Heart right ventricle (tissue), 16 donors: ENCODE data around the gene EXOSC7. TPM values are rescaled to one million over a fixed set of nuclear protein-coding genes. Genes with fewer than 3 reads are reported as not detected.

Source experiments
- ATAC-seq, 8 donors: fragments of 200-7000 bp; cut with Tn5 transposase; one replicate each; pipeline ENCODE4 v1.9.1; 2020; ENCODE audit warnings: mild to moderate bottlenecking in 8 of 8, moderate library complexity in 8 of 8, moderate number of reproducible peaks in 1 of 8
- DNase-seq, 2 donors: peaks; one replicate each; pipeline ENCODE4 v3.0.0-alpha.2; 2020
- H3K27ac ChIP-seq, 10 donors: fragments of 200-600 bp; sonication (generic) in 2 of 10; one replicate each; pipeline versions ENCODE4 v1.5.0 to v1.8.0; 2020 to 2022; ENCODE audit warnings: mild to moderate bottlenecking in 3 of 10
- H3K27me3 ChIP-seq, 7 donors: fragments of 200-600 bp; one replicate each; pipeline ENCODE4 v1.8.0; 2021 to 2022; ENCODE audit warnings: mild to moderate bottlenecking in 2 of 7
- H3K36me3 ChIP-seq, 9 donors: fragments of 200-600 bp; sonication (generic) in 1 of 9; one replicate each; pipeline versions ENCODE4 v1.5.0 to v1.8.0; 2020 to 2022; ENCODE audit warnings: mild to moderate bottlenecking in 2 of 9
- H3K4me1 ChIP-seq, 9 donors: fragments of 200-600 bp; sonication (generic) in 1 of 9; one replicate each; pipeline versions ENCODE4 v1.5.0 to v1.8.0; 2020 to 2022; ENCODE audit warnings: mild to moderate bottlenecking in 4 of 9
- H3K4me3 ChIP-seq, 10 donors: fragments of 200-600 bp; sonication (generic) in 2 of 10; one replicate each; pipeline versions ENCODE4 v1.5.0 to v1.8.0; 2020 to 2022; ENCODE audit warnings: mild to moderate bottlenecking in 7 of 10, moderate library complexity in 2 of 10
- H3K9me3 ChIP-seq, 11 donors: fragments of 200-600 bp in 10 of 11; sonication (generic) in 2 of 11; one replicate each; pipeline versions ENCODE4 v1.5.0 to v1.8.0; 2013 to 2022; ENCODE audit warnings: mild to moderate bottlenecking in 2 of 11, control low read depth in 1 of 11, moderate library complexity in 1 of 11
- WGBS, 2 donors: extraction: QIAGEN DNeasy Blood & Tissue Kit; methylation state at CpG; one replicate each; pipeline ENCODE4 v1.1.7; 2013; ENCODE audit warnings: inconsistent platforms in 1 of 2; 5-methylcytosine and 5-hydroxymethylcytosine counted together
- intact Hi-C, 10 donors: fragments of 100-400 bp; cut with DNase I; formaldehyde crosslinking; loops; one replicate each; pipeline versions ENCODE4 v1.11.1 to v1.14.2; 2022
- polyA plus RNA-seq, 2 donors: library from polyadenylated mRNA; stranded (reverse); fragments of 200-250 nt; gene quantifications; one replicate each; pipeline ENCODE4 v1.2.3, GENCODE V29; 2013
- total RNA-seq, 10 donors: library from RNA; stranded (reverse); fragmentation: NEBNext Ultra II Directional in 3 of 10; extraction: Animal tissue kit (Norgen Biotek cat#: 25700) in 3 of 10; gene quantifications; one replicate each; pipeline versions ENCODE4 v1.2.1 to v1.2.4, GENCODE V29; 2021 to 2023
- TF ChIP-seq, protein P1 (sequence below), 9 donors: fragments of 200-600 bp; sonication (generic) in 2 of 9; IDR thresholded peaks; one replicate each; pipeline versions ENCODE4 v1.5.0 to v1.8.0; 2021 to 2022; ENCODE audit warnings: antibody characterized with exemption in 9 of 9, mild to moderate bottlenecking in 5 of 9, moderate library complexity in 1 of 9
- donor health status: Arrhythmogenic right ventricular cardiomyopathy.
- donor health status: ischemic (EF 13 %, LVEDD 7.1; RV severe dilation, severe dysfunction).
- donor health status: healthy with polysubstance abuse.
- donor health status: DM: no; HTN: yes; CAD: no.
- donor health status: DM: no; HTN: no; CAD: no.
- donor health status: ischemic (EF 25% LVEDD 6.9; RV normal size, moderate dysfunction).
- donor health status: ischemic (EF 25% LVEDD 5.7; RV mildly dilated, moderate dysfunction).
- donor health status: healthy.
- donor health status: DM: yes; HTN: yes; CAD: no.
- donor health status: Ischemic cardiomyopathy.
- donor health status: ischemic (EF 35%, LVEDD 5.7; RV mildly dilated, moderate dysfunction).
- donor health status: nonischemic (EF 11% LVEDD 7.7; RV severe dilation, severe dysfunction).
- donor health status: DM: yes; HTN: yes; CAD: no.
- donor health status: PGD.
- donor health status: ischemic (EF 29% LVEDD 5.4; RV normal size, mild dysfunction).
- donor health status: nonischemic (EF 23%, LVEDD 6.1; RV moderate dilation, normal function).

EXOSC7 gene
- total and polyA plus RNA-seq, 12 donors = 24.2 to 39.9 (median 32.1) TPM

DNA sequence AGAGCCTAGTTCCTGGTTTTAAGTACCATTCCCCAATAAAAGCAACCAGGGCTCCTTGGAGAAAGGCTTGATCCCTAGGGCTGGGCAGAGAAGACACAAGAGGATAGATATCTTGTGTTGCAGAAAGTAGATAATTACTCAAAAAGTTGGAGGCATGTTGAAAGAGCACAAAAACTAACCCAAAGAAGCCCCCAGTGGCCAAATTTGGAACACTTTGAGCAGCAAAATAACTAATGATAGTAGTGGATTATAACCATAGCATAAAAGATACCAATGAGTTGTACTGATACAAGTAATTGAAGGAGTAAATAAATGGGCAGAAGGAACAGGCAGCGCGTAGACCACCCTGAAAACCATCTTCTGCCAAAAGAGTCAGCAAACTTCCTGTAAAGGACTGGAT, 12.0 kb downstream of the EXOSC7 start:
- Histone ChIP-seq H3K36me3 (peaks cover 0 to 33% (median 0%) of the 10 kb centered on the region in 9 donors), H3K4me1 (peaks cover 0 to 59% (median 28%) of the 10 kb centered on the region in 9 donors), H3K9me3 (no peaks in the 10 kb centered on the region), H3K4me3 (no peak overlapping the region), H3K27me3 (no peaks in the 10 kb centered on the region), H3K27ac (peak overlapping the region in 1 of 10 donors; percentile 11)
- 97% methylated on average over 2 of the region's 2 CpGs for WGBS, 2 donors
- DNase-seq = no peak
- intact Hi-C loops = no loop called here
- no peak for ATAC-seq
- TF ChIP-seq, protein P1, sequence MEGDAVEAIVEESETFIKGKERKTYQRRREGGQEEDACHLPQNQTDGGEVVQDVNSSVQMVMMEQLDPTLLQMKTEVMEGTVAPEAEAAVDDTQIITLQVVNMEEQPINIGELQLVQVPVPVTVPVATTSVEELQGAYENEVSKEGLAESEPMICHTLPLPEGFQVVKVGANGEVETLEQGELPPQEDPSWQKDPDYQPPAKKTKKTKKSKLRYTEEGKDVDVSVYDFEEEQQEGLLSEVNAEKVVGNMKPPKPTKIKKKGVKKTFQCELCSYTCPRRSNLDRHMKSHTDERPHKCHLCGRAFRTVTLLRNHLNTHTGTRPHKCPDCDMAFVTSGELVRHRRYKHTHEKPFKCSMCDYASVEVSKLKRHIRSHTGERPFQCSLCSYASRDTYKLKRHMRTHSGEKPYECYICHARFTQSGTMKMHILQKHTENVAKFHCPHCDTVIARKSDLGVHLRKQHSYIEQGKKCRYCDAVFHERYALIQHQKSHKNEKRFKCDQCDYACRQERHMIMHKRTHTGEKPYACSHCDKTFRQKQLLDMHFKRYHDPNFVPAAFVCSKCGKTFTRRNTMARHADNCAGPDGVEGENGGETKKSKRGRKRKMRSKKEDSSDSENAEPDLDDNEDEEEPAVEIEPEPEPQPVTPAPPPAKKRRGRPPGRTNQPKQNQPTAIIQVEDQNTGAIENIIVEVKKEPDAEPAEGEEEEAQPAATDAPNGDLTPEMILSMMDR (IDR thresholded peaks at IDR 0.05) = peak in 7 of 9 donors; percentile 9 to 44 (median 35)

DNA sequence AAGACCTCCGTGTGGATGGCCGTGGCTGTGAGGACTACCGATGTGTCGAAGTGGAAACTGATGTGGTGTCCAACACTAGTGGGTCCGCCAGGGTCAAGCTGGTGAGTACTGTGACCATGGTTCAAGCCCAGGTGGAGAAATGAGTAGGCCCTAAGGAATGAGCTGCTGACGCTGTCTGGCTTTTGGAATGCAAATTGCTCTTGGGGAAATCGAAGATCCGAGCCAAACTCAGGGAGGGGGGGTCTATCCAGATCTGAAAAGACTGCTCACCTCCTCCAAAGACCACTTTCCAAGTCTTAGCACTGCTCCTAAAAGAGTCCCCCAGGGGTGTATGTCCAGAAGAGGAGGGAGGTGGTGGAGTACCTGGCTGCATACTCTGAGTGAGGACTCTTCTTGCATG, 13.1 kb downstream of the EXOSC7 start:
- ATAC-seq (peak in 1 of 8 donors; percentile 27), DNase-seq (no peak)
- intact Hi-C loops = no loop called here
- H3K4me3 ChIP-seq = no peak overlapping the region
- H3K9me3 ChIP-seq = no peaks in the 10 kb centered on the region
- WGBS, 2 donors = 85 to 87% methylated on average over 8 of the region's 8 CpGs
- H3K27ac ChIP-seq = peak overlapping the region in 1 of 10 donors; percentile 54
- TF ChIP-seq, protein P1 (IDR thresholded peaks at IDR 0.05) = no peak
- peaks cover 0 to 41% (median 0%) of the 10 kb centered on the region in 9 donors for H3K36me3 ChIP-seq
- H3K4me1 ChIP-seq = peaks cover 5 to 60% (median 25%) of the 10 kb centered on the region in 9 donors
- no peaks in the 10 kb centered on the region for H3K27me3 ChIP-seq

DNA sequence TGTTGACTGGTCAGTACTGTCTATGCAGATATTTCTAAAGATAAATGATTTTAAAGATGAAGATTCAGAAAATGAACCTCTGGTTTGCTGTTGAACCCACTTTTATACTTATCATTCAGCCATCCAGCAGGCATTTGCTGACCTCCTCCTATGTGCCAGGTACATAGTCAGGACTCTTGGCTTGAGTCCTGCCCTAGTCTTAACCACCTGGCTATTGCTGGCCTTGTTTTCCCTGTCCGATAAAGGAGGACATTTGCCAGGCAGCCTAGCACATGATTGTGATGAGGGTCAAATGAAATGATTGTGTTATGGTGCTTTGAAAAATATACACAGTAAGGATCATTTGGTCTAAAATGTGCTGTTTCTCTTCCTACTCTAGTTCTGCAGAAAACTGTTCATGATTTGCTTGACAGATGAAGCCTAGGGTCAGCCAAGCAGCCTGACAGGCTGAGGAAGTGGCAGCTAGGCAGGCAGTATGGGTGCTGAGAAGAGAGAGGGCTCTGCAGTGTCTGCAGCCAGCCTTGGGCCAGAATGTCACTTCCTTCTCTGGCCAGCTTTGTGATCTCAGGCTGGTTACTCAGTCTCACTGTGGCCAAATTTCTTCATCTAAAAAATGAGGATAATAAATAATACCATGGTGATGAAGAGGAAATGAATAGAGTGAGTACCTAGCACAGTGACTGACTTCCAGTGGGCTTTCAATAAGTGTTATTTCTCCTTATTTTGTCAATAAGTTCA, 13.8 kb downstream of the EXOSC7 start:
- Histone ChIP-seq H3K9me3 (no peaks in the 10 kb centered on the region), H3K4me3 (no peak overlapping the region), H3K27me3 (no peaks in the 10 kb centered on the region), H3K4me1 (peaks cover 5 to 58% (median 26%) of the 10 kb centered on the region in 9 donors), H3K36me3 (peaks cover 0 to 41% (median 0%) of the 10 kb centered on the region in 9 donors), H3K27ac (peak overlapping the region in 2 of 10 donors; percentile 23 to 54)
- 59 to 74% methylated on average over 1 of the region's 1 CpG for WGBS, 2 donors
- intact Hi-C loops = loop anchor here in 1 of 10 donors (5.0 kb wide), 1 partner anchor 37 kb away; the partner anchor contains the start of gene CLEC3B
- DNase-seq (no peak), ATAC-seq (peak in 5 of 8 donors; percentile 41 to 60 (median 47))
- TF ChIP-seq, protein P1 (IDR thresholded peaks at IDR 0.05) = no peak

DNA sequence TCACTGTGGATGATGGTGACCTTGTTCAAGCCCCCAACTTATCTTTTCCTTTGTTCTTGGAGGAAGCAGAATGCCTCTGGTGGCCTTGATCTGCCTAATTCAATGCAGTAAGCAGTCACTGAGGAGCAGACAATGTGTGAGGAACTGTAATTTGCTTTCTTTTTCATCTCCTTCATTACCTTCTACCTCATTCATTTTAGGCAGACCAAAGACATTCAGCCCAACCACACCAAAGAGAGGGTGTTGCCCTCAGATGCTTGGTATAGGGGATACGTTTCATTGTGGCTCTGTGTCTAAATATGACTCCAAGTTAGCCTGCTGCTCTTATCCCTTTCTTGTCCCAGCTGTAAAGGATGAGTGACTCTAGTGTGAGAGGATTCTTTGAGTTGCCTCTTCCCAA, 15.3 kb downstream of the EXOSC7 start:
- Histone ChIP-seq H3K4me3 (no peak overlapping the region), H3K4me1 (peaks cover 12 to 73% (median 38%) of the 10 kb centered on the region in 9 donors), H3K27me3 (no peaks in the 10 kb centered on the region), H3K36me3 (peaks cover 0 to 41% (median 0%) of the 10 kb centered on the region in 9 donors), H3K9me3 (no peaks in the 10 kb centered on the region), H3K27ac (no peak overlapping the region)
- DNase-seq (no peak), ATAC-seq (no peak)
- WGBS, 2 donors = 86 to 91% methylated on average over 1 of the region's 1 CpG
- intact Hi-C loops = loop anchor here in 1 of 10 donors (5.0 kb wide), 1 partner anchor 36 kb away; the partner anchor contains the start of gene CLEC3B
- TF ChIP-seq, protein P1 (IDR thresholded peaks at IDR 0.05) = no peak
